KMS-11 (cell line): ENCODE results near the gene USP15.
A peak's percentile ranks its signal among the peaks of the same experiment; 100 is the strongest.

Experiments used
- H2AFZ ChIP-seq: fragments of 200-600 bp; sonication (generic); 2 replicates; pipeline ENCODE4 v1.6.1; 2016; ENCODE audit warnings: antibody characterized with exemption, mixed run types, low read depth
- H3K27ac ChIP-seq: fragments of 200-600 bp; sonication (generic); 2 replicates; pipeline ENCODE4 v1.6.1; 2016; ENCODE audit warnings: mild to moderate bottlenecking, mixed run types
- H3K27me3 ChIP-seq: fragments of 200-600 bp; sonication (generic); 2 replicates; pipeline ENCODE4 v1.6.1; 2017; ENCODE audit warnings: mild to moderate bottlenecking, low read depth, mixed run types, moderate library complexity; ENCODE audit not compliant: insufficient read depth
- H3K36me3 ChIP-seq: fragments of 200-600 bp; sonication (generic); 2 replicates; pipeline ENCODE4 v1.6.1; 2017; ENCODE audit warnings: mild to moderate bottlenecking, mixed run types; ENCODE audit not compliant: insufficient read depth
- H3K4me1 ChIP-seq: fragments of 200-600 bp; sonication (generic); 2 replicates; pipeline ENCODE4 v1.6.1; 2016; ENCODE audit warnings: mild to moderate bottlenecking, low read depth, mixed run types; ENCODE audit not compliant: poor library complexity, severe bottlenecking
- H3K4me2 ChIP-seq: fragments of 200-600 bp; sonication (generic); 2 replicates; pipeline ENCODE4 v1.7.0; 2016; ENCODE audit warnings: mild to moderate bottlenecking, mixed run types
- H3K4me3 ChIP-seq: fragments of 200-600 bp; sonication (generic); IDR thresholded peaks from 2 replicates; pipeline ENCODE4 v1.6.1; 2017; ENCODE audit warnings: low read depth, low read length, mixed read lengths; ENCODE audit not compliant: insufficient read depth
- H3K79me2 ChIP-seq: fragments of 200-600 bp; sonication (generic); 2 replicates; pipeline ENCODE4 v1.6.1; 2016; ENCODE audit warnings: low read depth, mixed run types; ENCODE audit not compliant: insufficient read depth
- H3K9ac ChIP-seq: fragments of 200-600 bp; sonication (generic); 2 replicates; pipeline ENCODE4 v1.6.1; 2016; ENCODE audit warnings: mild to moderate bottlenecking, mixed run types
- H4K20me1 ChIP-seq: fragments of 200-600 bp; sonication (generic); 2 replicates; pipeline ENCODE4 v1.6.1; 2016; ENCODE audit warnings: mild to moderate bottlenecking, mixed run types; ENCODE audit not compliant: insufficient read depth
- TF ChIP-seq, protein P1 (sequence below): fragments of 200-600 bp; sonication (generic); conservative IDR thresholded peaks from 2 replicates; pipeline ENCODE4 v1.6.1; 2017; ENCODE audit warnings: low read depth, mild to moderate bottlenecking, antibody characterized with exemption, low read length, moderate library complexity, mixed read lengths

USP15 gene

DNA sequence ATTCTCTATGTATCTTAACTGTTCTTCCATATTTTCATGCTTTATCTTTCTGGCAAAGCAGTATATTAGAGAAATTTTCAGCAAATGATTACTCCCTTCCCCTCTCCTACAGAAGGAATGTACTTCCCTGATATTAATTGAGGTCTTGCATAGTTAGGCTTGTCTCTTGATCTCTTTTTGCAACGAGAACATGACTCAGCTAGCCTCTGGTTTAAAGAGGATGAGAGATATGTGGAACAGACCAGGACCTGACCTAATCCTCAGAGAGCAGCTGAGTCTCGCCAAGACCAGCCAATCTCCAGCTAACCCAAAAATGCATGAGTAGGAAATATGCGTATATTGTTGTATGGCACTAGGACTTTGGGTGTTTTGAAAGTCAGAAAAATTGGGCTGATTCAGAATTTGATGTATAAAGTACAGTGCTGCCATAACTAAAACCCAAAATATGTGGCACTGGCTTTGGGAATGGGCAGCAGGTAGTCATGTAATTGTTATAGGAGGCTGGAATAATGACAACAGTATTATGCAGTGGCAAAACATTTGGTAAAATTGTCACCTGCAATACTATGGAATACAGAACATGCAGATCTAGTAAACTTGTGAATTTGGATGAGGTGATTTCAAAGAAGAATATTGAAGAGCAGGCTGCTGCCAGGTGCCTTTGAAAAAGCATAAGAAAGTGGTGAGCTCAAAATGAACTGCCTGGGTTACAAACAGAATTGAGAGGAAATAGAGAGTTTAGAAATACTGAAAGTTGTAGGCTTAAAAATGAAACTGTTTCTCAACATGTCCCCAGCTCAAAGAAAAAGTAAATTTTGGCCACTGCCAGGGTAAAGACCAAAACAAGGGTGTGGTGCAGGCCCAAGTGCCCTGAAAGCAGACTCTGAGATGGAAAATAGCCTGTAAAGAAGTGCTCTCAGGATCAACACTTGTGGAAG is 9.3 kb upstream of the USP15 start:
- no peaks in the 10 kb centered on the region for H3K36me3 ChIP-seq
- peak overlapping the region; percentile 23; the same call in 1 of the 2 replicates for H3K27ac ChIP-seq
- no peak overlapping the region for H3K9ac ChIP-seq
- H3K27me3 ChIP-seq, result no peaks in the 10 kb centered on the region
- H3K4me2 ChIP-seq, result peak overlapping the region; percentile 36; the same call in 1 of the 2 replicates
- peaks cover 26% of the 10 kb centered on the region for H3K4me1 ChIP-seq
- no peaks in the 10 kb centered on the region for H3K79me2 ChIP-seq
- no peak overlapping the region for H3K4me3 ChIP-seq
- H4K20me1 ChIP-seq, result no peaks in the 10 kb centered on the region
- TF ChIP-seq, protein P1, sequence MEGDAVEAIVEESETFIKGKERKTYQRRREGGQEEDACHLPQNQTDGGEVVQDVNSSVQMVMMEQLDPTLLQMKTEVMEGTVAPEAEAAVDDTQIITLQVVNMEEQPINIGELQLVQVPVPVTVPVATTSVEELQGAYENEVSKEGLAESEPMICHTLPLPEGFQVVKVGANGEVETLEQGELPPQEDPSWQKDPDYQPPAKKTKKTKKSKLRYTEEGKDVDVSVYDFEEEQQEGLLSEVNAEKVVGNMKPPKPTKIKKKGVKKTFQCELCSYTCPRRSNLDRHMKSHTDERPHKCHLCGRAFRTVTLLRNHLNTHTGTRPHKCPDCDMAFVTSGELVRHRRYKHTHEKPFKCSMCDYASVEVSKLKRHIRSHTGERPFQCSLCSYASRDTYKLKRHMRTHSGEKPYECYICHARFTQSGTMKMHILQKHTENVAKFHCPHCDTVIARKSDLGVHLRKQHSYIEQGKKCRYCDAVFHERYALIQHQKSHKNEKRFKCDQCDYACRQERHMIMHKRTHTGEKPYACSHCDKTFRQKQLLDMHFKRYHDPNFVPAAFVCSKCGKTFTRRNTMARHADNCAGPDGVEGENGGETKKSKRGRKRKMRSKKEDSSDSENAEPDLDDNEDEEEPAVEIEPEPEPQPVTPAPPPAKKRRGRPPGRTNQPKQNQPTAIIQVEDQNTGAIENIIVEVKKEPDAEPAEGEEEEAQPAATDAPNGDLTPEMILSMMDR, result no peak
- peak overlapping the region; percentile 4; the same call in 1 of the 2 replicates for H2AFZ ChIP-seq

DNA sequence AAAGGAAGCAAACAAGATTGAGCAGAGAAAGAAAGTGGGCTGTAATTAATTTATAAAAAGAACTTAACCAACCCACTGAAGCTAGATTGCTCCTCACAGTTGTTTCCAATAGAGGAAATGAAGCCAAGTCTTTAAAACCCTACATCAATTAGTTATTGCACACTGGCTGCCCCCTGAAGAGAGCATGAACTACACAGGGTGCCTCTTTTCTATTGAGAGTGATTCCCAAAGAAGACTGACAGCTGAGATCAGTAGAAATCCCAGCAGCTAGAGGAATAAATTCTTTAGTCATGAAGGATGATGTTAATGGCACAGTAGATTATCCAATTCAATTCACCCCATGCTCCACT is 8.6 kb upstream of the USP15 start:
- H2AFZ ChIP-seq, result peak overlapping the region; percentile 4; the same call in 1 of the 2 replicates
- no peaks in the 10 kb centered on the region for H3K79me2 ChIP-seq
- TF ChIP-seq, protein P1, result no peak
- peaks cover 26% of the 10 kb centered on the region for H3K4me1 ChIP-seq
- H3K4me3 ChIP-seq, result no peak overlapping the region
- H3K27me3 ChIP-seq, result no peaks in the 10 kb centered on the region
- H3K36me3 ChIP-seq, result no peaks in the 10 kb centered on the region
- no peak overlapping the region for H3K9ac ChIP-seq
- no peaks in the 10 kb centered on the region for H4K20me1 ChIP-seq
- peak overlapping the region; percentile 23; the same call in 1 of the 2 replicates for H3K27ac ChIP-seq
- peak overlapping the region; percentile 36; the same call in 1 of the 2 replicates for H3K4me2 ChIP-seq

DNA sequence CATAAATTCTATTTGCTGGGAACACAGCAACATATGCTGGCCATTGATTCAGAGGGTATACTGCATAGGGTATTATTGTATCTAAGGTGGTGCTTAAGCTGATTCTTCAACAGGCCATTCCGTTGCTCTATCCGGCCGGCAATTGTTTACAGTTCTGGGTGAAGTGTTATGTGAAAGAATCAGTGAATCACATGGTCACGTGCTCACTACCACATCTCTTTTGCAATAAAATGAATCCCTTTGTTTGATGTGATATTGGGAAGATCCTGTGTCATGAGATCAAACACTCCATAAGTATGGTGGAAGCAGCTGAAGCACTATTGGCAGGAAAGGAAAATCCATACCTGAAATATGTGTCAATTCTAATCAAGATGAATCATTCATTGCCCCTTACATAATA is 7.6 kb upstream of the USP15 start:
- H3K4me1 ChIP-seq, result peaks cover 19% of the 10 kb centered on the region
- TF ChIP-seq, protein P1, result no peak
- H3K4me3 ChIP-seq, result no peak overlapping the region
- H4K20me1 ChIP-seq, result no peaks in the 10 kb centered on the region
- H3K27ac ChIP-seq, result no peak overlapping the region
- H3K4me2 ChIP-seq, result no peak overlapping the region
- no peaks in the 10 kb centered on the region for H3K36me3 ChIP-seq
- no peak overlapping the region for H3K9ac ChIP-seq
- no peaks in the 10 kb centered on the region for H3K27me3 ChIP-seq
- no peaks in the 10 kb centered on the region for H3K79me2 ChIP-seq
- no peak overlapping the region for H2AFZ ChIP-seq

DNA sequence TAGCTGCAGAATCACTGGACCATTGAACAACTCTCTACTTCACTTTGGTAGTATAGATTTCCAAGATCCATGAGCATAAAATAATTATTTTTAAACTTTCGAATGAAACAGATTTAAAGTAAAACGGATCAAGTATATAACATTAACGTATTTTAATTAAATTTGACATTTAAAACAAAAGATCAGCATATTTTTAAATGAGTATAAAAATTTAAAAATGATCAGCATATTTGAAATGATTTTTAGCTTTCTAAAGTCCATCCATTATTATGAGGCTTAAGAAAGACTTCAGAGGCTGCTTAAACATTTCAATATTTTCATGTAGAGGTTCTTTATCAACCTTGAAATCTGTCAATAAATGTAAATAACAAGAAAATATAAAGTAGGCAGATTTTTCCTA is 5.2 kb upstream of the USP15 start:
- no peaks in the 10 kb centered on the region for H3K36me3 ChIP-seq
- H3K4me1 ChIP-seq, result peaks cover 30% of the 10 kb centered on the region
- no peak overlapping the region for H3K4me3 ChIP-seq
- no peaks in the 10 kb centered on the region for H3K27me3 ChIP-seq
- H3K4me2 ChIP-seq, result no peak overlapping the region
- H2AFZ ChIP-seq, result no peak overlapping the region
- TF ChIP-seq, protein P1, result no peak
- no peak overlapping the region for H3K9ac ChIP-seq
- no peaks in the 10 kb centered on the region for H4K20me1 ChIP-seq
- no peaks in the 10 kb centered on the region for H3K79me2 ChIP-seq
- no peak overlapping the region for H3K27ac ChIP-seq
